ENCODE results near the gene MEX3D.

DNA sequence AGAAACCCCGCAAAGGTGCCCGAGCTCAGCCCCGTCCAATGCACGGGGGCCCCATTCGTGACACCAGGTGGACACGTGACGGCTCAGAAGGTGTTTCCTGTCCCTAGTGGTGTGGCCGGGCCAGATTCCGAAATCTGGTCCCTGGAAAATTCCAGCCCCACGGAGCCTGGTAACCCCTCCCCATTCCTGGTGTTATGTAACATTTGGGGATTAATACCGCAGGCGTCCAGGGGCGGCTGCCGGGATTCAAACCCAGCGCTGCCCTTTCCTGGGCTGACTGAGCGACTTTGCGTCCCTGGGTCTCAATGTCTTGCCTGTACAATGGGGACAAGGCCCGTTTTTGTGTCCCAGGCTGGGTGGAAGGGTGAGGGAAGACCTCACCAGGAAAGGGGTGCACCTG lies 45.3 kb downstream of the MEX3D start:
- TF ChIP-seq CTCF (IDR thresholded peaks at IDR 0.05) (no peak), POLR2A (IDR thresholded peaks at IDR 0.05) (no peak), EP300 (IDR thresholded peaks at IDR 0.05) (no peak)

Data from ovary (tissue), 3 donors.